GM12874 (cell line): Measurements from ENCODE around the gene AGK.

Experiments
- TF ChIP-seq, protein P1 (sequence below): IDR thresholded peaks from 2 replicates; pipeline ENCODE4 v1.5.1; 2011; ENCODE audit warnings: low read depth, mild to moderate bottlenecking, control low read depth, low read length, moderate library complexity; ENCODE audit not compliant: insufficient read depth

The AGK gene

GRCh38 chr7:141567432-141567831 lies 16.2 kb downstream of the AGK start:
- TF ChIP-seq, protein P1, sequence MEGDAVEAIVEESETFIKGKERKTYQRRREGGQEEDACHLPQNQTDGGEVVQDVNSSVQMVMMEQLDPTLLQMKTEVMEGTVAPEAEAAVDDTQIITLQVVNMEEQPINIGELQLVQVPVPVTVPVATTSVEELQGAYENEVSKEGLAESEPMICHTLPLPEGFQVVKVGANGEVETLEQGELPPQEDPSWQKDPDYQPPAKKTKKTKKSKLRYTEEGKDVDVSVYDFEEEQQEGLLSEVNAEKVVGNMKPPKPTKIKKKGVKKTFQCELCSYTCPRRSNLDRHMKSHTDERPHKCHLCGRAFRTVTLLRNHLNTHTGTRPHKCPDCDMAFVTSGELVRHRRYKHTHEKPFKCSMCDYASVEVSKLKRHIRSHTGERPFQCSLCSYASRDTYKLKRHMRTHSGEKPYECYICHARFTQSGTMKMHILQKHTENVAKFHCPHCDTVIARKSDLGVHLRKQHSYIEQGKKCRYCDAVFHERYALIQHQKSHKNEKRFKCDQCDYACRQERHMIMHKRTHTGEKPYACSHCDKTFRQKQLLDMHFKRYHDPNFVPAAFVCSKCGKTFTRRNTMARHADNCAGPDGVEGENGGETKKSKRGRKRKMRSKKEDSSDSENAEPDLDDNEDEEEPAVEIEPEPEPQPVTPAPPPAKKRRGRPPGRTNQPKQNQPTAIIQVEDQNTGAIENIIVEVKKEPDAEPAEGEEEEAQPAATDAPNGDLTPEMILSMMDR = no peak

GRCh38 chr7:141568227-141568626 lies 17.0 kb downstream of the AGK start:
- TF ChIP-seq, protein P1 = no peak

DNA sequence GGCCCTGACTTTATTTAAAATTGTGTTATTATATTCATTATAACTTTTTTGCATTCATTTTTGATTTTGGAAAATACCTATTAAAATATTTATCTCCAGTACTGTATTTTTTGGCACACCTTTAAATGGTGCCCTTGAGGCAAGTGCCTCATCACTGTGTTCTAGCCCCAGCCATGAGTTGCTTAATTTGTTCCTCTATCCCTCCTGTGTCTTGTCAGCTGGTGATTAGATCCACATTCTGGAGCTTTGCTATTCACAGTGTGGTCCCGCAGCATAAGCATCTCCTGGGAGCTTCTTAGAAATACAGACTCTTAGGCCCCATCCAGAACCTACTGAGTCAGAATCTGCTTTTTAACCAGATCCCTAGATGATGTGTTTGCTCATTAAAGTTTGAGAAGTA lies 19.8 kb downstream of the AGK start:
- TF ChIP-seq, protein P1 = no peak

- TF ChIP-seq, protein P1 = no peak
Observed at GRCh38 chr7:141572175-141572574, 21.0 kb downstream of the AGK start.

DNA sequence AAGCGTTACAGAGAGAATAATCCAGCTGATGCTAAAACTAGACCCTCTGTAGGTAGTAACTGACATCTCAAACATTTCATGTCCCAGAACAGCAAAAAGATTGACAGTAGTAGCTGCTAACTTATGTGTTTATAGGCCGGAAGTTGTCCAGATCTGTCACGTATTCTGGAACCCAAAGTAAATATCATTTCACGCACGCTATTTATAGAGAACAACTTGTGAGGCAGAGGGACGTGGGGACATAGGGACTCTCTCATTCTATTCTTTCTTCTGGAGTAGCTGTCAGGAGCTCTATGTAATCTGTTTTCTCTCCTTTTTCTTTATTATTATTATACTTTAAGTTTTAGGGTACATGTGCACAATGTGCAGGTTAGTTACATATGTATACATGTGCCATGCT lies 22.3 kb downstream of the AGK start:
- TF ChIP-seq, protein P1 = no peak

GRCh38 chr7:141575164-141575563 lies 24.0 kb downstream of the AGK start:
- TF ChIP-seq, protein P1 = no peak

GRCh38 chr7:141575654-141576448 lies 24.6 kb downstream of the AGK start:
- TF ChIP-seq, protein P1 = no peak
